Measurements from ENCODE around the gene DNAH2. TPM values are rescaled to one million over a fixed set of nuclear protein-coding genes. Genes with fewer than 3 reads are reported as not detected.

The DNAH2 gene
- total and polyA plus RNA-seq, 2 experiments from 2014 or later, result 0.38 TPM; not detected in 1

- TF ChIP-seq ETS1 (IDR thresholded peaks at IDR 0.05) (no peak), REST (IDR thresholded peaks at IDR 0.05; ENCODE audit: unreplicated experiment) (no peak), EZH2phosphoT487 (IDR thresholded peaks at IDR 0.05; ENCODE audit: unreplicated experiment) (no peak), ZNF114 (CRISPR knock-in tag; IDR thresholded peaks at IDR 0.05) (no peak), NANOG (IDR thresholded peaks at IDR 0.05; ENCODE audit: borderline replicate concordance) (no peak), JUNB (IDR thresholded peaks at IDR 0.05; ENCODE audit: unreplicated experiment) (no peak), STAT1 (IDR thresholded peaks at IDR 0.05; ENCODE audit: unreplicated experiment) (no peak), POLR2AphosphoS5 (IDR thresholded peaks at IDR 0.05; ENCODE audit: low read depth) (no peak), CREB1 (CRISPR knock-in tag; IDR thresholded peaks at IDR 0.05; ENCODE audit: low read depth) (no peak), CTCF (conservative IDR thresholded peaks at IDR 0.05; ENCODE audit: low read depth in 2 of 2) (no peak), EZH2 (IDR thresholded peaks at IDR 0.05; ENCODE audit: low read depth, unreplicated experiment) (no peak), ZNF331 (CRISPR knock-in tag; IDR thresholded peaks at IDR 0.05; ENCODE audit: low read depth) (no peak)
Observed at GRCh38 chr17:7721612-7722011, 4.1 kb downstream of the DNAH2 start (continued).

- H2AFZ ChIP-seq, result no peak overlapping the region
- no peak overlapping the region for H3K4me3 ChIP-seq
- no peaks in the 10 kb centered on the region for H3K36me3 ChIP-seq (ENCODE audit: insufficient read depth)
- no peaks in the 10 kb centered on the region for H3K9me3 Mint-ChIP-seq
- no peaks in the 10 kb centered on the region for H3F3A ChIP-seq (replicated peaks; ENCODE audit: low read depth)
- DNase-seq (ENCODE audit: low spot score) (no peak), ATAC-seq (no peak)
- H3K4me1 Mint-ChIP-seq, result no peaks in the 10 kb centered on the region
- no peaks in the 10 kb centered on the region for H3K27me3 ChIP-seq (ENCODE audit: insufficient read depth)
- peaks cover 2% of the 10 kb centered on the region for H3K27me3 Mint-ChIP-seq (ENCODE audit: insufficient read depth, low read depth, poor library complexity)
- H3K27ac ChIP-seq (ENCODE audit: low read depth), result no peak overlapping the region
- no peak overlapping the region for H3K27ac Mint-ChIP-seq
- H3K4me1 ChIP-seq (ENCODE audit: insufficient read depth), result no peaks in the 10 kb centered on the region
- H3K4me2 ChIP-seq, result no peak overlapping the region
- H3K9me2 ChIP-seq (ENCODE audit: insufficient read depth), result no peaks in the 10 kb centered on the region
- no peaks in the 10 kb centered on the region for H3K79me2 ChIP-seq (replicated peaks; ENCODE audit: insufficient read depth)
- no peaks in the 10 kb centered on the region for H4K20me1 ChIP-seq (replicated peaks; ENCODE audit: insufficient read depth)
- no peak overlapping the region for H3K4me3 Mint-ChIP-seq
- no peaks in the 10 kb centered on the region for H3K36me3 Mint-ChIP-seq (ENCODE audit: low read depth)
- no peak for TF ChIP-seq NANOG (IDR thresholded peaks at IDR 0.05; ENCODE audit: borderline replicate concordance)
- no peak for TF ChIP-seq POLR2AphosphoS5 (IDR thresholded peaks at IDR 0.05; ENCODE audit: low read depth)
- no peak for TF ChIP-seq EZH2phosphoT487 (IDR thresholded peaks at IDR 0.05; ENCODE audit: unreplicated experiment)
- TF ChIP-seq ZNF462 (CRISPR knock-in tag; IDR thresholded peaks at IDR 0.05), result no peak
Observed at GRCh38 chr17:7727886-7728285, 10.3 kb downstream of the DNAH2 start.

All from GM23338 (cell line).